Measurements from ENCODE around the gene SLC9A3. TPM values are rescaled to one million over a fixed set of nuclear protein-coding genes. Genes with fewer than 3 reads are reported as not detected.

SLC9A3 gene
- total RNA-seq, 5 donors from 2014 or later (not counting 1 experiment from before 2014, with no cell fraction given) = 1.9 to 3.5 (median 2.5) TPM

- Histone ChIP-seq H3K27me3 (replicated peaks in 1 of 2; ENCODE audit: control insufficient read depth in 2 of 2, extremely low read depth in 1 of 2, insufficient read depth in 2 of 2, low read length in 1 of 2) (peaks cover 0 to 84% of the 10 kb centered on the region in 2 experiments), H3K9me3 (no peaks in the 10 kb centered on the region), H3K36me3 (ENCODE audit: control insufficient read depth in 2 of 2, extremely low read depth in 1 of 2, insufficient read depth in 1 of 2, low read length in 1 of 2) (no peaks in the 10 kb centered on the region), H3K4me3 (ENCODE audit: control insufficient read depth in 1 of 2, extremely low read depth in 1 of 2, low read length in 1 of 2) (peak overlapping the region in 1 of 2 donors; percentile 6), H3K4me1 (ENCODE audit: control insufficient read depth in 1 of 2, extremely low read depth in 1 of 2, insufficient read depth in 2 of 2, low read length in 2 of 2) (peaks cover 0 to 25% of the 10 kb centered on the region in 2 experiments), H3K27ac (ENCODE audit: low read length) (no peak overlapping the region)
- CTCF ChIA-PET = no interaction called here
- POLR2A ChIA-PET = no interaction called here
- H3K27ac Mint-ChIP-seq = no peak overlapping the region
- no peaks in the 10 kb centered on the region for H3K9me3 Mint-ChIP-seq
- H3K36me3 Mint-ChIP-seq = no peaks in the 10 kb centered on the region
- ATAC-seq (replicated peaks in 1 of 4) (no peak), DNase-seq (no peak)
- peaks cover 47 to 67% of the 10 kb centered on the region in 2 donors for H3K27me3 Mint-ChIP-seq
- peak overlapping the region in 1 of 3 donors; percentile 42 for H3K4me3 Mint-ChIP-seq
- peaks cover 20 to 32% (median 26%) of the 10 kb centered on the region in 3 donors for H3K4me1 Mint-ChIP-seq
- WGBS (ENCODE audit: insufficient coverage) = 6% methylated on average over 60 of the region's 69 CpGs
Observed at GRCh38 chr5:523441-524222, 617 bp downstream of the SLC9A3 start.

GRCh38 chr5:522899-523440 lies 1.3 kb downstream of the SLC9A3 start:
- Mint-ChIP-seq H3K4me3 (peak overlapping the region in 1 of 3 donors; percentile 42), H3K27me3 (peaks cover 47 to 72% of the 10 kb centered on the region in 2 donors), H3K27ac (no peak overlapping the region), H3K4me1 (peaks cover 20 to 32% (median 26%) of the 10 kb centered on the region in 3 donors), H3K36me3 (no peaks in the 10 kb centered on the region), H3K9me3 (peaks cover 0 to under 1% (median 0%) of the 10 kb centered on the region in 3 donors)
- Histone ChIP-seq H3K9me3 (no peaks in the 10 kb centered on the region), H3K27me3 (replicated peaks in 1 of 2; ENCODE audit: control insufficient read depth in 2 of 2, extremely low read depth in 1 of 2, insufficient read depth in 2 of 2, low read length in 1 of 2) (peaks cover 0 to 91% of the 10 kb centered on the region in 2 experiments), H3K36me3 (ENCODE audit: control insufficient read depth in 2 of 2, extremely low read depth in 1 of 2, insufficient read depth in 1 of 2, low read length in 1 of 2) (no peaks in the 10 kb centered on the region), H3K4me1 (ENCODE audit: control insufficient read depth in 1 of 2, extremely low read depth in 1 of 2, insufficient read depth in 2 of 2, low read length in 2 of 2) (peaks cover 0 to 25% of the 10 kb centered on the region in 2 experiments), H3K4me3 (ENCODE audit: control insufficient read depth in 1 of 2, extremely low read depth in 1 of 2, low read length in 1 of 2) (no peak overlapping the region), H3K27ac (ENCODE audit: low read length) (no peak overlapping the region)
- ChIA-PET CTCF (interaction anchor here in 1 of 2 donors (0.7 kb wide), 1 partner anchor 181 kb away, joined by 4 read pairs; no protein-coding TSS in a partner anchor), POLR2A (no interaction called here)
- 27% methylated on average over 15 of the region's 21 CpGs for WGBS (ENCODE audit: insufficient coverage)
- no peak for DNase-seq
- ATAC-seq (replicated peaks in 1 of 4) = no peak

- H3K27me3 Mint-ChIP-seq = peaks cover 50 to 71% of the 10 kb centered on the region in 2 donors
- POLR2A ChIA-PET = interaction anchor here in 1 of 2 donors (0.7 kb wide), 1 partner anchor 16 kb away, joined by 9 read pairs; no protein-coding TSS in a partner anchor
- 81% methylated on average over 14 of the region's 16 CpGs for WGBS (ENCODE audit: insufficient coverage)
- no peak overlapping the region for H3K27ac Mint-ChIP-seq
- ATAC-seq (replicated peaks in 1 of 4) (no peak), DNase-seq (no peak)
- Histone ChIP-seq H3K4me1 (ENCODE audit: control insufficient read depth in 1 of 2, extremely low read depth in 1 of 2, insufficient read depth in 2 of 2, low read length in 2 of 2) (peaks cover 0 to 16% of the 10 kb centered on the region in 2 experiments), H3K27ac (ENCODE audit: low read length) (no peak overlapping the region), H3K9me3 (no peaks in the 10 kb centered on the region), H3K27me3 (replicated peaks in 1 of 2; ENCODE audit: control insufficient read depth in 2 of 2, extremely low read depth in 1 of 2, insufficient read depth in 2 of 2, low read length in 1 of 2) (peaks cover 0 to 87% of the 10 kb centered on the region in 2 experiments), H3K4me3 (ENCODE audit: control insufficient read depth in 1 of 2, extremely low read depth in 1 of 2, low read length in 1 of 2) (no peak overlapping the region), H3K36me3 (ENCODE audit: control insufficient read depth in 2 of 2, extremely low read depth in 1 of 2, insufficient read depth in 1 of 2, low read length in 1 of 2) (no peaks in the 10 kb centered on the region)
- peaks cover 13 to 24% (median 19%) of the 10 kb centered on the region in 3 donors for H3K4me1 Mint-ChIP-seq
- CTCF ChIA-PET = no interaction called here
- no peaks in the 10 kb centered on the region for H3K36me3 Mint-ChIP-seq
- no peak overlapping the region for H3K4me3 Mint-ChIP-seq
- H3K9me3 Mint-ChIP-seq = peaks cover 0 to 8% (median 0%) of the 10 kb centered on the region in 3 donors
Observed at GRCh38 chr5:522116-522515, 2.1 kb downstream of the SLC9A3 start.

- no peaks in the 10 kb centered on the region for H3K9me3 ChIP-seq
- 83% methylated on average over 6 of the region's 9 CpGs for WGBS (ENCODE audit: insufficient coverage)
- Mint-ChIP-seq H3K27me3 (peaks cover 51 to 70% of the 10 kb centered on the region in 2 donors), H3K27ac (no peak overlapping the region), H3K36me3 (no peaks in the 10 kb centered on the region), H3K4me3 (no peak overlapping the region), H3K9me3 (peaks cover 0 to 10% (median 0%) of the 10 kb centered on the region in 3 donors), H3K4me1 (peaks cover 10 to 21% (median 17%) of the 10 kb centered on the region in 3 donors)
- peaks cover 0 to 12% of the 10 kb centered on the region in 2 experiments for H3K4me1 ChIP-seq (ENCODE audit: control insufficient read depth in 1 of 2, extremely low read depth in 1 of 2, insufficient read depth in 2 of 2, low read length in 2 of 2)
- no peaks in the 10 kb centered on the region for H3K36me3 ChIP-seq (ENCODE audit: control insufficient read depth in 2 of 2, extremely low read depth in 1 of 2, insufficient read depth in 1 of 2, low read length in 1 of 2)
- H3K27ac ChIP-seq (ENCODE audit: low read length) = no peak overlapping the region
- no peak for ATAC-seq (replicated peaks in 1 of 4)
- peaks cover 0 to 86% of the 10 kb centered on the region in 2 experiments for H3K27me3 ChIP-seq (replicated peaks in 1 of 2; ENCODE audit: control insufficient read depth in 2 of 2, extremely low read depth in 1 of 2, insufficient read depth in 2 of 2, low read length in 1 of 2)
- POLR2A ChIA-PET = no interaction called here
- CTCF ChIA-PET = no interaction called here
- no peak overlapping the region for H3K4me3 ChIP-seq (ENCODE audit: control insufficient read depth in 1 of 2, extremely low read depth in 1 of 2, low read length in 1 of 2)
- DNase-seq = no peak
Observed at GRCh38 chr5:521680-522079, 2.6 kb downstream of the SLC9A3 start.

- 66% methylated on average over 8 of the region's 9 CpGs for WGBS (ENCODE audit: insufficient coverage)
- Histone ChIP-seq H3K27ac (ENCODE audit: low read length) (no peak overlapping the region), H3K9me3 (no peaks in the 10 kb centered on the region), H3K36me3 (ENCODE audit: control insufficient read depth in 2 of 2, extremely low read depth in 1 of 2, insufficient read depth in 1 of 2, low read length in 1 of 2) (no peaks in the 10 kb centered on the region), H3K4me1 (ENCODE audit: control insufficient read depth in 1 of 2, extremely low read depth in 1 of 2, insufficient read depth in 2 of 2, low read length in 2 of 2) (peaks cover 0 to 9% of the 10 kb centered on the region in 2 experiments), H3K4me3 (ENCODE audit: control insufficient read depth in 1 of 2, extremely low read depth in 1 of 2, low read length in 1 of 2) (no peak overlapping the region), H3K27me3 (replicated peaks in 1 of 2; ENCODE audit: control insufficient read depth in 2 of 2, extremely low read depth in 1 of 2, insufficient read depth in 2 of 2, low read length in 1 of 2) (peaks cover 0 to 86% of the 10 kb centered on the region in 2 experiments)
- H3K36me3 Mint-ChIP-seq = no peaks in the 10 kb centered on the region
- DNase-seq = no peak
- H3K27me3 Mint-ChIP-seq = peaks cover 44 to 67% of the 10 kb centered on the region in 2 donors
- peaks cover 10 to 17% (median 17%) of the 10 kb centered on the region in 3 donors for H3K4me1 Mint-ChIP-seq
- H3K9me3 Mint-ChIP-seq = peaks cover 0 to 10% (median 0%) of the 10 kb centered on the region in 3 donors
- CTCF ChIA-PET = no interaction called here
- ATAC-seq (replicated peaks in 1 of 4) = no peak
- H3K4me3 Mint-ChIP-seq = no peak overlapping the region
- H3K27ac Mint-ChIP-seq = no peak overlapping the region
- POLR2A ChIA-PET = no interaction called here
Observed at GRCh38 chr5:520850-521226, 3.4 kb downstream of the SLC9A3 start.

DNA sequence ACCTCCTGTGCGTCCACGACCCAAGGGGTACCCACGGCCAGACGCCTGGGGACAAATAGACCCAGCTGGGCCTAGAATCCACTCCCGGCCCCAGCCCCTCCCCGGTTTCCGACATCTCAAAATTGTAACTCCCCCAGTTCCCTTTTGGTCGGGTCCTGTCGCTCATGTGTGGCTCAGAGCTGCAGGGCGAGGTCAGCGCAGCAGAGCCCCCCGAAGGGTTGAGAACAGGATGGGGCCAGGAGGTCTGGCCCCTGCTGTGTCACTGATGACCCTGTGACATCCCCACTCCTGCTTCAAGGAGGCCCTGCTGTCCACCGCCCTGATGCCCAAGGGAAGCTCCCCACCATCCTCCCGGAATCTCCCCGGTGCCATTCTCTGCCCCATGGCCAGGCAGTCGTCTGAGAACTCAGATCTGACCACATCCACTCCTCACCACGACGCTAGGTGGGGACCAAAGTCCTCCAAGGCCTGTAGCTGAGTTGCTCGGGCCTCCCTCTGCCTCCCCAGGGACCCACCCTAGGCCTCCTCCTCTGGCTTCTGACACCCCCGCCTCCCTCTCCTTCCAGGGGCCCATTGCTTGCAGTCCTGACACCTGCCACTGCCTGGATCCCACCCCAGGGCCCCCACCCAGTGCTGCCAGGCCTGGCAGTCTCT lies 3.9 kb downstream of the SLC9A3 start:
- peaks cover 41 to 64% of the 10 kb centered on the region in 2 donors for H3K27me3 Mint-ChIP-seq
- no peak overlapping the region for H3K4me3 Mint-ChIP-seq
- no peak overlapping the region for H3K27ac Mint-ChIP-seq
- CTCF ChIA-PET = no interaction called here
- H3K4me3 ChIP-seq (ENCODE audit: control insufficient read depth in 1 of 2, extremely low read depth in 1 of 2, low read length in 1 of 2) = no peak overlapping the region
- peaks cover 6 to 14% (median 12%) of the 10 kb centered on the region in 3 donors for H3K4me1 Mint-ChIP-seq
- DNase-seq (no peak), ATAC-seq (replicated peaks in 1 of 4) (no peak)
- WGBS (ENCODE audit: insufficient coverage) = 84% methylated on average over 20 of the region's 20 CpGs
- H3K4me1 ChIP-seq (ENCODE audit: control insufficient read depth in 1 of 2, extremely low read depth in 1 of 2, insufficient read depth in 2 of 2, low read length in 2 of 2) = peaks cover 0 to 9% of the 10 kb centered on the region in 2 experiments
- peaks cover 0 to 83% of the 10 kb centered on the region in 2 experiments for H3K27me3 ChIP-seq (replicated peaks in 1 of 2; ENCODE audit: control insufficient read depth in 2 of 2, extremely low read depth in 1 of 2, insufficient read depth in 2 of 2, low read length in 1 of 2)
- H3K27ac ChIP-seq (ENCODE audit: low read length) = no peak overlapping the region
- H3K9me3 Mint-ChIP-seq = peaks cover 0 to 10% (median 0%) of the 10 kb centered on the region in 3 donors
- H3K9me3 ChIP-seq = no peaks in the 10 kb centered on the region
- POLR2A ChIA-PET = no interaction called here
- H3K36me3 Mint-ChIP-seq = no peaks in the 10 kb centered on the region
- no peaks in the 10 kb centered on the region for H3K36me3 ChIP-seq (ENCODE audit: control insufficient read depth in 2 of 2, extremely low read depth in 1 of 2, insufficient read depth in 1 of 2, low read length in 1 of 2)
